GM10266 (cell line): Measurements from ENCODE around the gene CARD11.

Experiments used
- DNase-seq: peaks from one replicate; pipeline ENCODE4 v3.0.0; 2012; ENCODE audit errors: extremely low spot score
- TF ChIP-seq, protein P1 (sequence below): IDR thresholded peaks from 2 replicates; pipeline ENCODE4 v1.5.1; 2012; ENCODE audit warnings: mild to moderate bottlenecking, low read depth; ENCODE audit not compliant: control insufficient read depth, insufficient read depth; ENCODE audit errors: missing control alignments

CARD11 gene

DNA sequence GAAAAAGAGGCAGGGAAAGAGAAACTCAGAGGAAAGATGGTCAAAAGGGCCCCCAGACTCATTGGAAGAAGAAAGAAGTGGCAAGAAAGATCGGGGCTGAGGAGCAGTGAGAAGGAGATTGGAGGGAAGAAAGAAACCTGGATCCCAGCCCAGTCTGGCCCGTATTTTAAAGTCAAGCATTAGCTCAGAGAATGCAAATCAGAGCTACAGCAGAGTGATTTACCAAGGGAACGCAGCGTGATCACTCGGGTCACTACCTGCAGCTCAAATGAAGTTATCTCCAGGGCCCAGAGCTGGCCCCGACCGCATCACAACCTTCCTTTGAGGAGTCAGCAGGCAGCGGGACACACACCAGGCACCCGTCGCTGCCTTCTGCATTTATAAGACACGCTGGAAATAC, 72.8 kb downstream of the CARD11 start:
- DNase-seq = no peak
- TF ChIP-seq, protein P1, sequence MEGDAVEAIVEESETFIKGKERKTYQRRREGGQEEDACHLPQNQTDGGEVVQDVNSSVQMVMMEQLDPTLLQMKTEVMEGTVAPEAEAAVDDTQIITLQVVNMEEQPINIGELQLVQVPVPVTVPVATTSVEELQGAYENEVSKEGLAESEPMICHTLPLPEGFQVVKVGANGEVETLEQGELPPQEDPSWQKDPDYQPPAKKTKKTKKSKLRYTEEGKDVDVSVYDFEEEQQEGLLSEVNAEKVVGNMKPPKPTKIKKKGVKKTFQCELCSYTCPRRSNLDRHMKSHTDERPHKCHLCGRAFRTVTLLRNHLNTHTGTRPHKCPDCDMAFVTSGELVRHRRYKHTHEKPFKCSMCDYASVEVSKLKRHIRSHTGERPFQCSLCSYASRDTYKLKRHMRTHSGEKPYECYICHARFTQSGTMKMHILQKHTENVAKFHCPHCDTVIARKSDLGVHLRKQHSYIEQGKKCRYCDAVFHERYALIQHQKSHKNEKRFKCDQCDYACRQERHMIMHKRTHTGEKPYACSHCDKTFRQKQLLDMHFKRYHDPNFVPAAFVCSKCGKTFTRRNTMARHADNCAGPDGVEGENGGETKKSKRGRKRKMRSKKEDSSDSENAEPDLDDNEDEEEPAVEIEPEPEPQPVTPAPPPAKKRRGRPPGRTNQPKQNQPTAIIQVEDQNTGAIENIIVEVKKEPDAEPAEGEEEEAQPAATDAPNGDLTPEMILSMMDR = no peak

DNA sequence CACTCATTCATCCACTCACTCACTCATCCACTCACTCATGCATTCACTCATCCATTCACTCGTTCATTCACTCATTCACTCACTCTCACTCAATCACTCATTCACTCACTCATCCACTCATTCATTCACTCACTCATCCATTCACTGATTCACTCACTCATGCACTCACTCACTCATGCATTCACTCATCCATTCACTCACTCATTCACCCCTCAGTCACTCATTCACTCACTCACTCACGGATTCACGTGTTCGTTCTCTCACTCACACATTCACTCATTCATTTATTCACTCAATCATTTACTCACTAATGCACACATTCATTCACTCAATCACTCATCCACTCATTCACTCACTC, 73.4 kb downstream of the CARD11 start:
- no peak for DNase-seq
- TF ChIP-seq, protein P1 = no peak

DNA sequence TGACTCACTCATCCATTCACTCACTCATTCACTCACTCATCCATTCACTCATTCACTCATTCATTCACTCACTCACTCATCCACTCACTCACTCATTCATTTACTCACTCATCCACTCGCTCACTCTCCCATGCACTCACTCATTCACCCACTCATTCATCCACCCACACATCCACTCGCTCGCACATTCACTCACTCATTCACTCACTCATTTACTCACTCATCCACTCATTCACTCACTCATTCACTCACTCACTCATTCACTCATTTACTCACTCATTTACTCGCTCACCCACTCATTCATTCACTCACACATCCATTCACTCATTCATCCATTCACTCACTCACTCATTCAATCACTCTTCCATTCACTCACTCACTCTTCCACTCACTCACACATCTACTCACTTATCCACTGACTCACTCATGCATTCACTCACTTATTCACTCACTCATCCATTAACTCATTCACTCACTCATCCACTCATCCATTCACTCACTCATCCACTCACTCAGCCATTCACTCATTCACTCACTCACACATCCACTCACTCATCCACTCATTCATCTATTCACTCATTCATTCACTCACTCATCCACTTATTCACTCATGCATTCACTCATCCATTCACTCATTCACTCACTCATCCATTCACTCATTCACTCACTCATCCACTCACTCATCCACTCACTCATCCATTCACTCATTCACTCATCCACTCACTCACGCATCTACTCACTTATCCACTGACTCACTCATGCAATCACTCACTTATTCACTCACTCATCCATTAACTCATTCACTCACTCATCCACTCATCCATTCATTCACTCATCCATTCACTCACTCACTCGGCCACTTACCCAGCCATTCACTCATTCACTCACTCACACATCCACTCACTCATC, 74.0 kb downstream of the CARD11 start:
- TF ChIP-seq, protein P1 = no peak
- DNase-seq = no peak

DNA sequence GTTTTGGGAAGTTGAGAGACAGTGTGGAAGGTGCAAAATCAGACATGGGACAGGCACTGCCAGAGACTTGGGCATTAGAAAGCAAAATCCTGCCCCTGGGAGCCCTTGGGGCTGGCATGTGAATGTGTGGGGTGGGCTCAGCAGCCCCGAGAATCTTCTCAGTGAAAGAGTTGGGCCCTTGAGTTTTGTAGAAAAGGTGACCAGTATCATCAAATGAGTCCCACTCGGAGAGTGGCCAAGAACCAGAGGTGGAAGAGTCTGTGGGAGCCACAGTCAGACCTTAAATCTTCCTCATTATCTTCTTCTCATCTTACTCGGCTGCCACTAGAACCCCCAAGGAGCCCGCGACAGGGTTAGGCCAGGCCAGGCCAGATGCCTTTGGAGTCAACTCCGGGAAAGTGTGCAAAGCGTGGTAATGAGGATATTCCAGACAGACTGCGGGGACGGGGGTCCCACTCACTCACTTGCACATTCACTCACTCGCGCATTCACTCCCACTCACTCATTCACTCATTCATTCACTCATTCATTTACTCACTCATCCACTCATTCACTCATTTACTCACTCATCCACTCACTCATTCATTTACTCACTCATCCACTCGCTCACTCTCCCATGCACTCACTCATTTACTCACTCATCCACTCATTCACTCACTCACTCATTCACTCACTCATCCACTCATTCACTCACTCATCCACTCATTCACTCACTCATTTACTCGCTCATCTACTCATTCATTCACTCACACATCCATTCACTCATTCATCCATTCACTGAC, 74.9 kb downstream of the CARD11 start:
- DNase-seq = no peak

DNA sequence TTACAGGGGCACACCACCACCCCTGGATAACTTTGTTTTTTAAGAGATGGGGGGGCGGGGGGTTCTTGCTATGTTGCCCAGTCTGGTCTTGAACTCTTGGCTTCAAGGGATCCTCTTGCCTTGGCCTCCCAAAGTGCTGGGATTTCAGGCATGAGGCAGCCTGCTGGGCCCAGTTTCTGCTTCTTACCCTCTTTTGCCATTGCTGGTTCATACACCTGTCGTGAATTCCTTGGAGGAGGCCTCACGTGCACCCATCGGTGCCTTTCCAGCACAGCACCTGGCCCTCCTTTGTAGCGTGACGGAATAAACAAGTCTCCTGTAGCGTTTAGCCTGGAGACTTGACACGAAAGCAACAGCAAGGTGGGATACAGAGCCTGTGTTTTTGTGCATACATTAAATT, 75.5 kb downstream of the CARD11 start:
- TF ChIP-seq, protein P1 = no peak
- DNase-seq = no peak

More for the DNA sequence above, 74.9 kb downstream of the CARD11 start:
- TF ChIP-seq, protein P1 = no peak

DNA sequence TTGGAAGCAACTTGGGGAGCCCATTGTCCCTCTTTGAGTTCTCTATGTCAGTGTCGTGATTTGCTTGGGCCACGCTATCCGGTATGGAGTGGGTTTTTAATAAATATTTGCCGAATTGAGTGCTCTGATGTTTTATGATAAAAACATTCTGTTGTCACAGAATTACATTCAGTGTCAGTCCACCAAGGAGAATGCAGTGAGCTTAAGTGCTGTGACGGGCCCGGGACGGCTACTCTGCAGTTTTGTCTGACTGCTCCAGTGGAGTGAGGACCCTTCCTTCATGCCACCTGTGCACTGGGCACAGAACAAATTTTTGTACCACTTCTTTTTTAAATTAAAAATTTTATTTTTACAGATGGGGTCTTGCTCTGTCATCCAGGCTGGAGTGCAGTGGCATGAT, 76.0 kb downstream of the CARD11 start:
- TF ChIP-seq, protein P1 = no peak
- DNase-seq = no peak

DNA sequence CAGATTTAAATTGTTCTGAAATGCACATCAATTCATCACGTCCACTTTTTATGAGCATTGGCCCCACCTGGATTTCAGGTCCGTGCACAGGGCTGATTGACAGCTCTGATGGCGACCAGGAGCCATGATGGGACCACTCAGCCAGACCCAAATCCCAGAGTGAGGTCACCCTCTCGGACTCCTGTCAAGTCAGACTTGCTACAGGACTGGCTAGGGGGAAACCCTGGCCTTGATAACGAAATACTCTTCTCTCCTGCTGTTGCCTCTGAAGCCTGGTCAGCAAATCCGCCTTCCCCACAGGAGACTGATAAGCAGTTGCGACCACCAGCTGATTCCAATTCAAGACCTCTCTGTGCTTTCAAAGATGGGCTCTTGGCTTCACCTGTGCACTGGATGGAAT, 76.4 kb downstream of the CARD11 start:
- no peak for DNase-seq
- TF ChIP-seq, protein P1 = no peak
